PC-3 (cell line): ENCODE data around the gene PITPNB. TPM values are rescaled to one million over a fixed set of nuclear protein-coding genes. Genes with fewer than 3 reads are reported as not detected.

Experiments
- ATAC-seq: fragments of 200-7000 bp; cut with Tn5 transposase; 2 replicates; pipeline ENCODE4 v1.9.1; 2020; ENCODE audit warnings: mild to moderate bottlenecking, moderate library complexity
- BruUV-seq: library from RNA; stranded (reverse); fragments of 400-500 nt; replicated peaks from 2 replicates; lab custom pipeline; 2021; lab: Mats Ljungman, UMichigan
- CTCF ChIA-PET: fragments of 300-600 bp; sonication (Branson Sonifier 250); formaldehyde crosslinking; loops from one replicate; lab custom pipeline; 2022; ENCODE audit warnings: antibody characterized with exemption; lab: Charles Lee
- POLR2A ChIA-PET: fragments of 300-600 bp; sonication (Branson Sonifier 250); formaldehyde crosslinking; loops from one replicate; lab custom pipeline; 2022; ENCODE audit warnings: antibody characterized with exemption; ENCODE audit not compliant: unreplicated experiment; lab: Charles Lee
- DNase-seq: peaks from one replicate; pipeline ENCODE4 v3.0.0-alpha.2; 2015
- H2AFZ ChIP-seq: fragments of 300-600 bp; sonication (generic); 2 replicates; pipeline ENCODE4 v1.6.0; 2016; ENCODE audit warnings: antibody characterized with exemption, low read length
- H3F3A ChIP-seq: fragments of 300-600 bp; sonication (generic); one replicate; pipeline ENCODE4 v1.6.0; 2017; ENCODE audit warnings: antibody characterized with exemption, low read length, control low read depth, mild to moderate bottlenecking; ENCODE audit not compliant: unreplicated experiment
- H3K27ac ChIP-seq: fragments of 300-600 bp; sonication (generic); 2 replicates; pipeline ENCODE4 v1.5.1; 2016; ENCODE audit warnings: mild to moderate bottlenecking, low read length
- H3K27me3 ChIP-seq: fragments of 300-600 bp; sonication (generic); 2 replicates; pipeline ENCODE4 v1.6.1; 2016; ENCODE audit warnings: low read length, mixed read lengths
- H3K36me3 ChIP-seq: fragments of 300-600 bp; sonication (generic); 2 replicates; pipeline ENCODE4 v1.6.1; 2016; ENCODE audit warnings: low read depth, mixed run types, low read length, mixed read lengths
- H3K4me1 ChIP-seq: fragments of 300-600 bp; sonication (generic); 2 replicates; pipeline ENCODE4 v1.5.1; 2016; ENCODE audit warnings: low read length; ENCODE audit not compliant: insufficient read depth
- H3K4me2 ChIP-seq: fragments of 300-600 bp; sonication (generic); 2 replicates; pipeline ENCODE4 v1.6.0; 2016; ENCODE audit warnings: low read length
- H3K4me3 ChIP-seq: fragments of 300-600 bp; sonication (generic); 2 replicates; pipeline ENCODE4 v1.5.1; 2016; ENCODE audit warnings: mild to moderate bottlenecking, low read length, mixed read lengths
- H3K79me2 ChIP-seq: fragments of 300-600 bp; sonication (generic); 2 replicates; pipeline ENCODE4 v1.6.1; 2017; ENCODE audit warnings: low read length, mixed read lengths
- H3K9ac ChIP-seq: fragments of 300-600 bp; sonication (generic); 2 replicates; pipeline ENCODE4 v1.6.0; 2016; ENCODE audit warnings: mild to moderate bottlenecking, low read length
- H3K9me2 ChIP-seq: fragments of 300-600 bp; sonication (generic); replicated peaks from 2 replicates; pipeline ENCODE4 v1.6.1; 2016; ENCODE audit warnings: mixed run types, low read length, mixed read lengths
- H3K9me3 ChIP-seq: fragments of 300-600 bp; sonication (generic); 2 replicates; pipeline ENCODE4 v1.6.1; 2016; ENCODE audit warnings: low read length, mixed read lengths
- H4K20me1 ChIP-seq: fragments of 300-600 bp; sonication (generic); 2 replicates; pipeline ENCODE4 v1.6.1; 2016; ENCODE audit warnings: low read length, mixed read lengths
- CTCF ChIP-seq: fragments of 300-600 bp; sonication (generic); conservative IDR thresholded peaks from 2 replicates; pipeline ENCODE4 v1.5.1; 2017; ENCODE audit warnings: antibody characterized with exemption, low read depth, mild to moderate bottlenecking, low read length
- EZH2 ChIP-seq: fragments of 300-600 bp; sonication (generic); IDR thresholded peaks from one replicate; pipeline ENCODE4 v1.6.1; 2017; ENCODE audit warnings: antibody characterized with exemption, mild to moderate bottlenecking, low read length; ENCODE audit not compliant: unreplicated experiment
- EZH2phosphoT487 ChIP-seq: fragments of 300-600 bp; sonication (generic); IDR thresholded peaks from 2 replicates; pipeline ENCODE4 v1.6.1; 2018; ENCODE audit warnings: mild to moderate bottlenecking, antibody characterized with exemption, low read length, borderline replicate concordance
- intact Hi-C: fragments of 100-400 bp; cut with micrococcal nuclease; formaldehyde crosslinking; loops from 2 replicates; pipeline ENCODE4 v1.9.0; 2023
- total RNA-seq: library from RNA; depleted of rRNA; stranded (reverse); fragments of >200 nt; gene quantifications from 2 replicates; pipeline ENCODE4 v1.2.3, GENCODE V29; 2014

PITPNB gene
- total RNA-seq, 1 experiment from 2014 or later, result 15.3 TPM

GRCh38 chr22:27871306-27872014 is 47.6 kb downstream of the PITPNB start:
- Histone ChIP-seq H4K20me1 (0 out of 2 replicates have a peak, but pooled peaks cover 5% of the 10 kb centered on the region), H3K9ac (no peak overlapping the region), H3K79me2 (peaks cover 40% of the 10 kb centered on the region), H3K36me3 (peaks cover 20% of the 10 kb centered on the region), H2AFZ (no peak overlapping the region), H3K27ac (no peak overlapping the region), H3K4me2 (no peak overlapping the region), H3K4me3 (no peak overlapping the region), H3K9me3 (no peaks in the 10 kb centered on the region), H3K4me1 (peaks cover 20% of the 10 kb centered on the region), H3K27me3 (no peaks in the 10 kb centered on the region), H3K9me2 (no peaks in the 10 kb centered on the region), H3F3A (peaks cover 3% of the 10 kb centered on the region)
- no TSS peak for BruUV-seq
- CTCF ChIA-PET, result no interaction called here
- no peak for TF ChIP-seq CTCF
- no peak for TF ChIP-seq EZH2
- TF ChIP-seq EZH2phosphoT487, result no peak
- no peak for DNase-seq
- intact Hi-C loops, result no loop called here
- no peak for ATAC-seq
- POLR2A ChIA-PET, result no interaction called here

GRCh38 chr22:27870234-27871191 is 48.5 kb downstream of the PITPNB start:
- intact Hi-C loops, result no loop called here
- Histone ChIP-seq H3K9ac (no peak overlapping the region), H3K9me3 (no peaks in the 10 kb centered on the region), H3K36me3 (peaks cover 14% of the 10 kb centered on the region), H4K20me1 (no peaks in the 10 kb centered on the region; the same call in 1 of the 2 replicates), H3F3A (peaks cover 5% of the 10 kb centered on the region), H3K27ac (no peak overlapping the region), H3K79me2 (peaks cover 37% of the 10 kb centered on the region; the same call in 1 of the 2 replicates), H3K9me2 (no peaks in the 10 kb centered on the region), H3K4me1 (peaks cover 28% of the 10 kb centered on the region), H3K4me3 (no peak overlapping the region), H3K27me3 (no peaks in the 10 kb centered on the region), H2AFZ (no peak overlapping the region), H3K4me2 (no peak overlapping the region)
- ChIA-PET CTCF (no interaction called here), POLR2A (interaction anchor here (0.6 kb wide), 1 partner anchor 17 kb away, joined by 3 read pairs; no protein-coding TSS in a partner anchor)
- DNase-seq (no peak), ATAC-seq (no peak)
- BruUV-seq, result no TSS peak
- TF ChIP-seq CTCF, result no peak
- TF ChIP-seq EZH2, result no peak
- TF ChIP-seq EZH2phosphoT487, result no peak
